Ectodermal cell (in vitro differentiated cells): ENCODE results near the gene PLA2G15.

Experiments used
- H3K27ac ChIP-seq: 2 replicates; pipeline ENCODE4 v1.7.0; 2013; ENCODE audit warnings: mild to moderate bottlenecking, low read depth, low read length; ENCODE audit not compliant: insufficient read depth, poor library complexity, severe bottlenecking
- H3K27me3 ChIP-seq: 2 replicates; pipeline ENCODE4 v1.7.0; 2013; ENCODE audit warnings: mild to moderate bottlenecking, low read length; ENCODE audit not compliant: insufficient read depth, control insufficient read depth, poor library complexity, severe bottlenecking
- H3K36me3 ChIP-seq: one replicate; pipeline ENCODE4 v1.7.0; 2013; ENCODE audit warnings: low read length; ENCODE audit not compliant: control insufficient read depth, insufficient read depth
- H3K4me1 ChIP-seq: one replicate; pipeline ENCODE4 v1.7.0; 2013; ENCODE audit warnings: low read length; ENCODE audit not compliant: control insufficient read depth, insufficient read depth
- H3K4me3 ChIP-seq: 2 replicates; pipeline ENCODE4 v1.7.0; 2013; ENCODE audit warnings: low read depth, low read length, control low read depth; ENCODE audit not compliant: insufficient read depth
- H3K9me3 ChIP-seq: 2 replicates; pipeline ENCODE4 v1.7.0; 2013; ENCODE audit warnings: mild to moderate bottlenecking, low read length, moderate library complexity; ENCODE audit not compliant: control insufficient read depth
- WGBS, 2 experiments: methylation state at CpG; one replicate each; pipeline ENCODE4 v1.1.7; 2013; ENCODE audit warnings: missing lambda C conversion rate in 2 of 2; 5-methylcytosine and 5-hydroxymethylcytosine counted together

The PLA2G15 gene

DNA sequence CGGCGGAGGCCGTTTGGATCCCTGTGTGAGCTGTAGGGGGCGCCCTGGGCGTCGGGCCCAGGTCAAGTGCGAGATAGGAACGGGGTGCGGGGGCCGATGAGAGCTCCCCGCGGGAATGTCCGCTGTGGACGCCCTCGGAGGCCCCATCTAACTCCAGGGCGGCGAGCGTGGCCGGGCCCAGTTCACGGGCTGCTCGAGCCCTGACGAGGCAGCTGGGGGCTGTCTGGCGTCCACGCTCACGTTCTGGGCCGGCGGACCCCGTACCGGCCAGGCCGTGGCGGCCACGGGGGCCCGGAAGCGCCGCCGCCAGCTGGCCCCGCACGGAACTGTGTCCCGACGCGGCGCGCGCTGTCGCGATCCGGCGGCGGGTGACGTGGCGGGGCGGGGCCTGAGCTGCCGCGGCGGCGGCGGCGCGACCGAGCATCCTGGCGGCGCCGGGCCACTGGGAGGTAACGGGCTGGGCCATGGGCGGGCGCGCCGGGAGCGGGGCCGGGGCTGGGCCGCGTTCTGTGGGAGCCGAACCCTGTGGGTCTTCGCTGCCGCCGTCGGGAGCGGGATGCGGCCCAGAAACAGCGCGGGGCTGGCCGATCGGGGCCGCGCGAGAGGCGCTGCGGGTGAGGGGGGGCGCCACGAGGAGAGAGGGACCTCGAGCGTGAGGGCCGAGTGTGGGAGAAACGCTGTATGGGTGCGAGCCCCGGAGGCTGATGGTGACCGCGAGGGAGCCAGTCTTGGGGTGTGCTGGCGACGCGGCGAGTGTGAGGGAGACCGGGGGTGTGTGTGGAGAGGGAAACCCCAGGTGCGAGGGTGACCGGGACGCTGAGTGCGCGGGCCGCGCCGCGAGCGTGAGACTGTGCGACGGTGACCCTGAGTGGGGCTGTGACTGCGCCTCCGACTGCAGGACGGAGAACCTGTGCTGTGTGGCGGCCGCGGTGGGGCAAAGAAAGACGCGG is 19.2 kb downstream of the PLA2G15 start, which contains the start of gene SLC7A6:
SLC7A6 (plus strand) TSS at position 399 of the 950 bp plus-strand sequence. CDS start 10,201 bp downstream, outside the sequence.
- Histone ChIP-seq H3K4me3 (peak within 1 kb of the TSS; percentile 83), H3K9me3 (no peaks in the 10 kb centered on the region), H3K4me1 (peaks cover 17% of the 10 kb centered on the region), H3K27ac (no peak within 1 kb of the TSS), H3K36me3 (no peaks in the 10 kb centered on the region), H3K27me3 (peaks cover 23% of the 10 kb centered on the region)
- 1% methylated on average over 123 of the region's 123 CpGs for WGBS, 2 experiments

DNA sequence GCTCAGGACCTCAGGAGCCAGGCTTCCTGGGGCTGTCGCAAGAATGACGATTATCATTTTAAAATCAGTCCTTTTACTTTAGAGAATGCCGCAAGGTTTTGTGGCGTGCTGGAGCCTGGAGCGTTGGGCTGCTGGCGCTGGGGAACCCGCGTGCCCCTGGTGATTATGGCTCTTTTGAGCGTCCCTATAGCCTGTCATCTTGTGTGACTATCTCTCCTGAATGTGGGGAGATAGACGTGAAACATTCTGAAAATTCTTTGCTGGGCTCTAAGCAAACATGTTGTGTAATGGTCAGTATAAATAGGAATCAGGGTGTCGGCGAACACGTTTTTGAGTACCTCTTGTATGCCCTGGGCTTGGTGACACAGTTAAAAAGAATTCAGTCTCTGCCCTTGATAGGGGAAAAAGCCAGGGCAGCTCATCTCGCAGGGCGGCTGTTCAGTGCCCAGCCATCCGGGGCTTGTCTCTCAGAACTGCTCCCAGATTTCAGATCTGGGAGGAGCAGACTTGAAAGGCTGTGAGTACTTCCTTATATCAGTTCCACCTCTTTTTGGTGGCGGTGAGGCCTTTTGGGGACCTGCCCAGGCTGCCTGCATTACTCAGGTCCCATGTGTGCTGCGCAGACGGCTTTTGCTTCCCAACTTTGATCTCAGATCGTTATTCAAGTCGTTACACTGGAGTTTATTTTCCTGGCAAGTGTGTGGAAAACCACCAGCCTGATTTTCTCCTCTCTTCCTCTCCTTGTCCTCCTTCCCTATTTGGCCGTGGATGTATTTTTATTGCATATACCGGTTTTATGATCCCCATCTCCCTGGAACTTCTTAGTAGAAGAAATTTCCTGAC is 20.1 kb downstream of the PLA2G15 start:
- Histone ChIP-seq H3K4me3 (peak overlapping the region; percentile 83), H3K27ac (no peak overlapping the region), H3K27me3 (peaks cover 23% of the 10 kb centered on the region), H3K9me3 (no peaks in the 10 kb centered on the region), H3K4me1 (peaks cover 17% of the 10 kb centered on the region), H3K36me3 (no peaks in the 10 kb centered on the region)
- 18 to 23% methylated on average over 23 of the region's 23 CpGs for whole genome bisulfite sequencing, 2 experiments

DNA sequence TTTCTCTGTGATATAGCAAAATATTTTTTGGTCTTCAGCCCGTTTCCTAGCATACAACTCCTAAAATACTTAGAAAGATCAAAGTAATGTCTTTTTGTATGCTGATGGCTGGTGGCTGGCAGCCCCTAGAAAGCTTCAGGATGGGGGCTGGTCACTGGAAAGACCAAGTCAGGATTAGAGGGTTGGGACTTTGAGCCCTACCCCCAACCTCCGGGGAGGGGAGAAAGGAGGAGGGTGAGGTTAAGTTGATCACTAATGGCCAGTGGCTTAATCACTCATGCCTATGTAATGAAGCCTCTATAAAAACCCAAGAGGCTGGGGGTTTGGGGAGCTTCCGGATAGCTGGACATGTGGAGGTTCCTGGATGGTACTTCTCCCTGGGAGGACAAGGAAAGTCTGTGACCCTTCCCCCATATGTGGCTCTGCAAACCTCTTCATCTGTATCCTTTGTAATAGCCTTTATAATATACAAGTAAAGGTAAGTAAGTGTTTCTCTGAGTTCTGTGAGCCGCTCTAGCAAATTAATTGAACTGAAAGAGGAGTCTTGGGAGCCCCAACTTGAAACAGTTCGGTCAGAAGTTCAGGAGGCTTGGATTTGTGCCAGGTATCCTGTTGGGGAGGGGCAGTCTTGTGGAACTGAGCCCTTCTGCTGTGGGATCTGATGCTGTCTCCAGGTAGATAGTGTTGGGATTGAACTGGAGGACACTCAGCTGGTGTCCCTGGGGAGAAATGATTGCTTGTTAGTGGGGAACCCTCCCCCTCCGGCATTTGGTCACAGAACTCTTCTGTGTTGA is 22.6 kb downstream of the PLA2G15 start:
- Histone ChIP-seq H3K4me3 (no peak overlapping the region), H3K9me3 (no peaks in the 10 kb centered on the region), H3K36me3 (no peaks in the 10 kb centered on the region), H3K27me3 (peaks cover 23% of the 10 kb centered on the region), H3K4me1 (peaks cover 17% of the 10 kb centered on the region), H3K27ac (no peak overlapping the region)
- WGBS, 2 experiments: 49 to 59% methylated on average over 5 of the region's 6 CpGs

DNA sequence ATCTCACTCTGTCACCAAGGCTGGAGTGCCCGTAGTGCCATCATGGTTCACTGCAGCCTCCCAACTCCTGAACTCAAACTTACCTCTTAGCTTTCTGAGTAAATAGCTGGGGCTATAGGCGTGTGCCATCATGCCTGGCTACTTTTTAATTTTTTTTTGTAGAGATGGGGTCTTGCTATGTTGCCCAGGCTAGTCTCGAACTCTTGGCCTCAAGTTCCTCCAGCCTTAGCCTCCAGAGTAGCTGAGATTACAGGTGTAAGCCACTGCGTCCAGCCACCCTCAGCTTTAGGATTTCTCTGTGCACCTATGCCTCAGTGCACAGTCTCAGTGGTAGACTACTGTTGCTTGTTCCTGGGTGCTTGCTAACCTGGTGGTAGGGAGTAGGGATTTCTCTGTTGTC is 24.6 kb downstream of the PLA2G15 start:
- Histone ChIP-seq H3K36me3 (no peaks in the 10 kb centered on the region), H3K4me3 (no peak overlapping the region), H3K9me3 (no peaks in the 10 kb centered on the region), H3K4me1 (peaks cover 17% of the 10 kb centered on the region), H3K27me3 (peaks cover 8% of the 10 kb centered on the region), H3K27ac (no peak overlapping the region)
- WGBS, 2 experiments: 92 to 94% methylated on average over 4 of the region's 4 CpGs

DNA sequence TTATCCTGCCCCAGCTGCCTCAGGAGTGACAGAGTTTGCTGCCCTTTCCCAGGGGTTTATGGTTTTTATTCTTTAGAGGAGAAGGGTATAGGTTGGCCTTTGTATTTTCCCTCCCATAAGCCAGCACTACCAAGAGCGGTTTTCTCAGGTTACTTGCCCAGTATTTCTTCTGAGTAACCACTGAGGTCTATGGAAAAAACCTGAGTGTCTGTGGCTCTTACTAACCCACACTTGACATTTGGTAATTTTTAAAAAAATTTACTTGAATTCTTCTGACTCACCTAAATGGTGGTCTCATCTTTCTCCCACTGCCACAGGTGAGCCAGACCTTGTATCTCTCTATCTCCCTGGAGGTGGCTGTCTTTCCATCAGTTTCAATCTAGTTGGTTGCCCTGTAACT is 25.2 kb downstream of the PLA2G15 start:
- Histone ChIP-seq H3K27ac (no peak overlapping the region), H3K36me3 (no peaks in the 10 kb centered on the region), H3K4me1 (peaks cover 15% of the 10 kb centered on the region), H3K4me3 (no peak overlapping the region), H3K9me3 (no peaks in the 10 kb centered on the region), H3K27me3 (peaks cover 2% of the 10 kb centered on the region)
- 33 to 69% methylated on average over 1 of the region's 1 CpG for WGBS, 2 experiments

DNA sequence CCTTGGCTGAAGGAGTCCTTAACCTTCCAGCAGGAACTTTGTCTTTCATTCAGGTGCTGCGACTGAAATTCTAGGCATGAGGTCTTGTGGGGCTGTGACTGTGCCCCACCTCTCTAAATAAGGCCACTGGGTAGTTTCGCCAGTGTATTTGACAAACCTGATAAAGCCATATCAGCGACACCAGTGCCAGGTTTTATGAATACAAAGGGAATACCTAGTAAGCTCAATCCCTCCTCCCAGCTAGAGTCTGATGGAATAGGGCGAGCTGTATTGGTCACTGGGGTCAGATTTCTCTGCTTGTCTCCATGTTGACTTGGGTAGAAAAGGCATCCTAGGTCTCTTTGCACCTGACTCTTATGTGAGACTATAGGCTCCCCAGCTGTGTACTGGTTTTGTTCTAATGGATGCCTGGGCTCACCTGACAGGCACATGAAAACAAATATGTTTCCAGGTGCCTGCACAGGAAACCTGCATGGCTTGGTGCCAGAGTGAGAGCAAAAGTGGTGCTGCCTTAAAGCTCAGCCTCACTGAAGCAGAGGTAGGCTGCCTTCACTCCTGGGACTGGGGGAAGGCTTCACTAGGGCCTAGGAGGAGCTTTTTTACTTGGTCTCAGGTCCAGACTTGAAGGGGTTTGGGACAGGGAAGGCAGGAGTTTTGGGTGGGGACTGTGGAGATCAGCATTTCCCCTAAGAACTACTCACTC is 27.5 kb downstream of the PLA2G15 start:
- Histone ChIP-seq H3K27me3 (no peaks in the 10 kb centered on the region), H3K4me1 (peaks cover 9% of the 10 kb centered on the region), H3K36me3 (no peaks in the 10 kb centered on the region), H3K4me3 (no peak overlapping the region), H3K27ac (no peak overlapping the region), H3K9me3 (no peaks in the 10 kb centered on the region)
- 93 to 94% methylated on average over 4 of the region's 4 CpGs for WGBS, 2 experiments

DNA sequence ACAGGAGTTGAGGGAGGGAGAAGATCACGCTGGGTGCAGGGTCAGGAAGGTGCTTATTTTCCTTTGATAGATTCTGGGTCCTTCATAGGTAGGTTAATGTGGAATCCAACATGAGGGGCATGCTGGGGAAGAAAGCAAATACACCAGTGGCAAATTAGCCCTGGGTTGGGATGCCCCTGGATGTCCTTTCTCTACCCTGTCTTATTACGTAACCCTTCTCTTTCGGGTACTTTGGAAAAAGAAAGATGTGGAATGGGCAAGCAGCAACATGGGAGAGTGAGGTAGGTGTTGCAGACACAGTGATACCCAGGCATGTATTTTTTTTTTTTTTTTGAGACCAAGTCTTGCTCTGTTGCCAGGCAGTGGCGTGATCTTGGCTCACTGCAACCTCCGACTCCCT is 28.3 kb downstream of the PLA2G15 start:
- no peaks in the 10 kb centered on the region for H3K9me3 ChIP-seq
- H3K27ac ChIP-seq: no peak overlapping the region
- no peak overlapping the region for H3K4me3 ChIP-seq
- H3K36me3 ChIP-seq: no peaks in the 10 kb centered on the region
- no peaks in the 10 kb centered on the region for H3K27me3 ChIP-seq
- H3K4me1 ChIP-seq: peaks cover 4% of the 10 kb centered on the region
- 91 to 96% methylated on average over 5 of the region's 5 CpGs for WGBS, 2 experiments

DNA sequence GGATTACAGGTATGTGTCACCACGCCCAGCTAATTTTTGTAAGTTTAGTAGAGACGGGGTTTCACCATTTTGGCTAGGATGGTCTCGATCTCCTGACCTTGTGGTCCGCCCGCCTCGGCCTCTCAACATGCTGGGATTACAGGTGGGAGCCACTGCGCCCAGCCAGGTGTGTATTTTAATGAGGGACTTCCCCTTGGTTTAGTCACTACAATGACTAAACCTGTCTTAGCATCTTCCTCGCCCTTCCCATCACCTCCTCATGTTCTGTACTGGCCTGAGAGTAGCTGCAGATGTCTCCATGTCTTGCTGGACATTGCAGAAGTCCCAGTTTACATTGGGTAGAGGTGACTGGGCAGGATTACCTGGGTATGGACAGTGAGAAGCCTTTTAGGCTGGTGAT is 28.7 kb downstream of the PLA2G15 start:
- Histone ChIP-seq H3K27ac (no peak overlapping the region), H3K4me3 (no peak overlapping the region), H3K36me3 (no peaks in the 10 kb centered on the region), H3K9me3 (no peaks in the 10 kb centered on the region), H3K4me1 (peaks cover 4% of the 10 kb centered on the region), H3K27me3 (no peaks in the 10 kb centered on the region)
- WGBS, 2 experiments: 95% methylated on average over 8 of the region's 8 CpGs

DNA sequence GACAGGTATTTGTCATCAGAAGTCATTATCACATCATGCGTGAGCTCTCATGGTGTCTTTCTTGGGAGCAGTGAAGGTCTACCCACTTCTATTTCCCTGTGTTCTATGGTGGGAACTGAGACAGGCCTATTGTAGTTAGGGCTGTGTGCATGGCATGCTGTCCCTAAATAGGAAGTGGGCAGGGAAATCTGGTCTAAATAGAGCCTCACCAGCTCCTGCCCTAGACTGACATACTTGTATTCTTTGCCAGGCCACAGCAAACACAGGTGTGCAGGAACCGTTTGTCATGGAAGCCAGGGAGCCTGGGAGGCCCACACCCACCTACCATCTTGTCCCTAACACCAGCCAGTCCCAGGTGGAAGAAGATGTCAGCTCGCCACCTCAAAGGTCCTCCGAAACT is 29.3 kb downstream of the PLA2G15 start:
- Histone ChIP-seq H3K4me1 (peaks cover under 1% of the 10 kb centered on the region), H3K36me3 (no peaks in the 10 kb centered on the region)

More for the DNA sequence above, 29.3 kb downstream of the PLA2G15 start:
- Histone ChIP-seq H3K4me3 (no peak overlapping the region), H3K27ac (no peak overlapping the region), H3K27me3 (no peaks in the 10 kb centered on the region), H3K9me3 (no peaks in the 10 kb centered on the region)
- 94 to 98% methylated on average over 4 of the region's 4 CpGs for WGBS, 2 experiments
